ENCODE data around the gene RPS6KC1. TPM values are rescaled to one million over a fixed set of nuclear protein-coding genes. Genes with fewer than 3 reads are reported as not detected.

The RPS6KC1 gene
- total and polyA plus RNA-seq, 2 of the 4 experiments (the other 2 are of a cell fraction), result 7.9 to 23.7 TPM

DNA sequence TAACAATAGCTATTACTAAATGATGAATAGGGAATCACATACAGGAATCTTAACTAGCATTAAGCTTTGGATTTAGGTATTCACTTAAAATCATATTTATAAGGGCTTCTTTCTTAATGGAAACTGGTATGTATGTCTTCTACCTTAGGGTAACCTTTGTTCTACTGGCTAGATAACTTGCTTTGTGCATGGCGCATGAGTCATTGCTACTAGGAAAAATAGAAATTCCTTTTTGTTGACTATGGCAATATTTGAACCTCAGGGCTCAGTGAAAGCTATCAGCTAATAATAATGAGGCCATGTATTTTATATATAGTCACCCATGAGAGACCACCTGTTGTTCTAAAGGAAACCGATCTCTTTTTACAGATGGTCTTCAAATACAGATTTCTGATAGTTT, 72.5 kb downstream of the RPS6KC1 start:
- Histone ChIP-seq H3K4me3 (ENCODE audit: insufficient read depth, low read depth, low read length) (no peak overlapping the region), H3K27me3 (ENCODE audit: control insufficient read depth, insufficient read depth, low read length) (no peaks in the 10 kb centered on the region), H2BK5ac (ENCODE audit: low read depth, low read length, poor library complexity, severe bottlenecking) (no peak overlapping the region), H2BK20ac (ENCODE audit: low read depth, low read length) (no peak overlapping the region), H3K27ac (ENCODE audit: insufficient read depth, low read length) (no peak overlapping the region), H3K79me1 (ENCODE audit: low read depth in 1 of 2, low read length in 2 of 2) (peaks cover 22 to 24% of the 10 kb centered on the region in 2 experiments), H3K14ac (replicated peaks; ENCODE audit: low read depth, low read length) (no peak overlapping the region), H2AK9ac (replicated peaks; ENCODE audit: low read depth, low read length, poor library complexity) (no peak overlapping the region), H3K4me1 (ENCODE audit: control insufficient read depth, insufficient read depth, low read length) (peaks cover 10% of the 10 kb centered on the region), H4K8ac (ENCODE audit: low read depth in 2 of 2, low read length in 2 of 2) (no peak overlapping the region), H3K9ac (ENCODE audit: low read depth, low read length) (no peak overlapping the region), H3K23ac (ENCODE audit: low read depth, low read length) (no peak overlapping the region), H4K5ac (ENCODE audit: low read depth, low read length) (no peak overlapping the region), H3K9me3 (ENCODE audit: control insufficient read depth, insufficient read depth, low read length) (no peaks in the 10 kb centered on the region), H3K4ac (ENCODE audit: low read depth, low read length) (no peak overlapping the region), H3K4me2 (ENCODE audit: low read depth, low read length) (no peak overlapping the region), H2BK120ac (ENCODE audit: low read depth, low read length) (no peak overlapping the region), H4K91ac (ENCODE audit: insufficient read depth, low read depth, low read length) (no peak overlapping the region), H2AK5ac (ENCODE audit: low read depth, low read length) (no peak overlapping the region), H4K20me1 (ENCODE audit: insufficient read depth, low read length) (no peaks in the 10 kb centered on the region; the same call in 1 of the 2 replicates), H3K36me3 (ENCODE audit: control insufficient read depth, insufficient read depth, low read length) (no peaks in the 10 kb centered on the region), H2AFZ (replicated peaks; ENCODE audit: low read length, poor library complexity) (no peak overlapping the region), H3K9me1 (ENCODE audit: insufficient read depth, low read length) (no peaks in the 10 kb centered on the region), H3K18ac (ENCODE audit: low read depth, low read length) (no peak overlapping the region), H3K56ac (ENCODE audit: extremely low read depth, insufficient read depth, low read length) (no peak overlapping the region), H2BK15ac (ENCODE audit: low read depth, low read length) (no peak overlapping the region)
- ATAC-seq (ENCODE audit: low read depth), result peak; percentile 69
- intact Hi-C loops (cut with micrococcal nuclease), result loop anchor here (2.0 to 10.0 kb wide), 4 partner anchors 121 to 1204 kb away; no protein-coding TSS in a partner anchor
- dilution Hi-C loops (cut with HindIII; ENCODE audit: low sequenced_read_pairs, unreplicated experiment), result no loop called here
- BruUV-seq (replicated peaks), result no TSS peak
- peak; percentile 44; the same call in 1 of the 2 replicates for TF ChIP-seq FOS (IDR thresholded peaks at IDR 0.05; ENCODE audit: low read depth, low read length)
- TF ChIP-seq, protein P1, sequence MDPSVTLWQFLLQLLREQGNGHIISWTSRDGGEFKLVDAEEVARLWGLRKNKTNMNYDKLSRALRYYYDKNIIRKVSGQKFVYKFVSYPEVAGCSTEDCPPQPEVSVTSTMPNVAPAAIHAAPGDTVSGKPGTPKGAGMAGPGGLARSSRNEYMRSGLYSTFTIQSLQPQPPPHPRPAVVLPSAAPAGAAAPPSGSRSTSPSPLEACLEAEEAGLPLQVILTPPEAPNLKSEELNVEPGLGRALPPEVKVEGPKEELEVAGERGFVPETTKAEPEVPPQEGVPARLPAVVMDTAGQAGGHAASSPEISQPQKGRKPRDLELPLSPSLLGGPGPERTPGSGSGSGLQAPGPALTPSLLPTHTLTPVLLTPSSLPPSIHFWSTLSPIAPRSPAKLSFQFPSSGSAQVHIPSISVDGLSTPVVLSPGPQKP (IDR thresholded peaks at IDR 0.05; ENCODE audit: borderline replicate concordance, low read depth, low read length), result no peak
- no peak for TF ChIP-seq SMC3 (IDR thresholded peaks at IDR 0.05; ENCODE audit: low read depth, low read length)
- TF ChIP-seq RCOR1 (IDR thresholded peaks at IDR 0.05; ENCODE audit: insufficient replicate concordance, low read length), result no peak
- no peak for TF ChIP-seq RAD21 (IDR thresholded peaks at IDR 0.05; ENCODE audit: low read length)
- TF ChIP-seq MAFK (IDR thresholded peaks at IDR 0.05; ENCODE audit: low read depth, low read length), result peak; percentile 84
- TF ChIP-seq CHD1 (IDR thresholded peaks at IDR 0.05; ENCODE audit: low read depth, low read length), result no peak
- no peak for TF ChIP-seq BHLHE40 (IDR thresholded peaks at IDR 0.05; ENCODE audit: low read depth, low read length)
- in situ Hi-C loops (cut with MboI; ENCODE audit: low sequenced_read_pairs), result loop anchor here (10.0 kb wide), 1 partner anchor 1001 kb away; no protein-coding TSS in a partner anchor
- no CpG with 5 or more reads among the region's 2 CpGs for WGBS, 2 experiments (ENCODE audit: extremely low coverage in 2 of 2, insufficient read length in 1 of 2)
- ChIA-PET POLR2A (ENCODE audit: unreplicated experiment) (interaction anchor here (0.6 kb wide), 1 partner anchor 1000 kb away, joined by 3 read pairs; no protein-coding TSS in a partner anchor), CTCF (interaction anchor here (0.6 to 1.3 kb wide), 5 partner anchors 9 to 1776 kb away, joined by 3 to 4 read pairs (median 3); no protein-coding TSS in a partner anchor)
- DNase-seq, result peak; percentile 70
